Mesenchymal stem cell (in vitro differentiated cells and primary cell): ENCODE results near the gene DHX32.

Experiments used
- DNase-seq: peaks from one replicate; pipeline ENCODE4 v3.0.0-alpha.2; 2013
- H2AFZ ChIP-seq: one replicate; pipeline ENCODE4 v1.6.1; 2013; ENCODE audit warnings: low read depth, mild to moderate bottlenecking, control low read depth, inconsistent platforms, low read length, moderate library complexity
- H2AK5ac ChIP-seq: 2 replicates; pipeline ENCODE4 v1.6.1; 2013; ENCODE audit warnings: low read length, moderate library complexity, mild to moderate bottlenecking, inconsistent platforms; ENCODE audit not compliant: severe bottlenecking
- H2BK120ac ChIP-seq: one replicate; pipeline ENCODE4 v1.6.1; 2013; ENCODE audit warnings: low read depth, mild to moderate bottlenecking, inconsistent platforms, low read length, moderate library complexity
- H2BK12ac ChIP-seq, 2 experiments: one replicate each; pipeline ENCODE4 v1.6.1; 2013; ENCODE audit warnings: inconsistent platforms in 2 of 2, low read length in 2 of 2, mild to moderate bottlenecking in 2 of 2, moderate library complexity in 2 of 2, control low read depth in 1 of 2
- H2BK15ac ChIP-seq: one replicate; pipeline ENCODE4 v1.6.1; 2013; ENCODE audit warnings: mild to moderate bottlenecking, low read depth, inconsistent platforms; ENCODE audit not compliant: poor library complexity, severe bottlenecking
- H2BK5ac ChIP-seq: 2 replicates; pipeline ENCODE4 v1.6.1; 2013; ENCODE audit warnings: low read depth, mild to moderate bottlenecking, low read length, control low read depth, inconsistent platforms; ENCODE audit not compliant: poor library complexity, severe bottlenecking
- H3K14ac ChIP-seq, 2 experiments: one replicate each; pipeline ENCODE4 v1.6.1; 2013; ENCODE audit warnings: inconsistent platforms in 2 of 2, low read length in 2 of 2, control low read depth in 1 of 2, mild to moderate bottlenecking in 1 of 2, moderate library complexity in 1 of 2
- H3K18ac ChIP-seq, 2 experiments: one replicate each; pipeline ENCODE4 v1.6.1; 2013; ENCODE audit warnings: inconsistent platforms in 2 of 2, low read length in 2 of 2, control low read depth in 1 of 2, low read depth in 1 of 2, mild to moderate bottlenecking in 1 of 2
- H3K23ac ChIP-seq, 2 experiments: one replicate each; pipeline ENCODE4 v1.6.1; 2013; ENCODE audit warnings: inconsistent platforms in 2 of 2, low read length in 2 of 2, mild to moderate bottlenecking in 2 of 2, moderate library complexity in 2 of 2, control low read depth in 1 of 2
- H3K27ac ChIP-seq: 2 replicates; pipeline ENCODE4 v1.5.1; 2013; ENCODE audit warnings: mild to moderate bottlenecking, moderate library complexity, low read length, control low read depth, inconsistent platforms; ENCODE audit not compliant: poor library complexity, severe bottlenecking
- H3K27me3 ChIP-seq, 2 experiments: 2 replicates each; pipeline versions ENCODE4 v1.6.1 to v1.7.0; 2013; ENCODE audit warnings: low read length in 2 of 2, mild to moderate bottlenecking in 2 of 2, moderate library complexity in 2 of 2, control low read depth in 1 of 2, inconsistent platforms in 1 of 2; ENCODE audit not compliant: control insufficient read depth in 1 of 2, insufficient read depth in 1 of 2
- H3K36me3 ChIP-seq, 2 experiments: 2 replicates each; pipeline versions ENCODE4 v1.6.1 to v1.7.0; 2013; ENCODE audit warnings: low read length in 2 of 2, control low read depth in 1 of 2, inconsistent platforms in 1 of 2, low read depth in 1 of 2, mild to moderate bottlenecking in 1 of 2; ENCODE audit not compliant: insufficient read depth in 2 of 2, control insufficient read depth in 1 of 2
- H3K4ac ChIP-seq, 2 experiments: one replicate each; pipeline ENCODE4 v1.6.1; 2013; ENCODE audit warnings: inconsistent platforms in 2 of 2, low read length in 2 of 2, mild to moderate bottlenecking in 2 of 2, moderate library complexity in 2 of 2, control low read depth in 1 of 2, low read depth in 1 of 2
- H3K4me1 ChIP-seq: 2 replicates; pipeline ENCODE4 v1.6.1; 2013; ENCODE audit warnings: low read depth, low read length, control low read depth; ENCODE audit not compliant: control insufficient read depth, insufficient read depth
- H3K4me2 ChIP-seq: 2 replicates; pipeline ENCODE4 v1.6.1; 2013; ENCODE audit warnings: low read length, mild to moderate bottlenecking, inconsistent platforms; ENCODE audit not compliant: poor library complexity, severe bottlenecking
- H3K4me3 ChIP-seq, 2 experiments: 2 replicates each; pipeline versions ENCODE4 v1.5.1 to v1.7.0; 2013; ENCODE audit warnings: low read length in 2 of 2, mild to moderate bottlenecking in 2 of 2, control low read depth in 1 of 2, low read depth in 1 of 2; ENCODE audit not compliant: insufficient read depth in 1 of 2
- H3K79me1 ChIP-seq: replicated peaks from 2 replicates; pipeline ENCODE4 v1.6.1; 2013; ENCODE audit warnings: mild to moderate bottlenecking, control low read depth, low read length, inconsistent platforms; ENCODE audit not compliant: poor library complexity, severe bottlenecking
- H3K9ac ChIP-seq: 2 replicates; pipeline ENCODE4 v1.7.0; 2013; ENCODE audit warnings: mild to moderate bottlenecking, low read length, moderate library complexity
- H3K9me3 ChIP-seq: 2 replicates; pipeline ENCODE4 v1.7.0; 2013; ENCODE audit warnings: mild to moderate bottlenecking, low read length; ENCODE audit not compliant: control insufficient read depth
- H4K8ac ChIP-seq: one replicate; pipeline ENCODE4 v1.6.1; 2013; ENCODE audit warnings: inconsistent platforms, mild to moderate bottlenecking, low read length, moderate library complexity
- H4K91ac ChIP-seq: one replicate; pipeline ENCODE4 v1.6.1; 2013; ENCODE audit warnings: mild to moderate bottlenecking, low read length, inconsistent platforms
- WGBS: methylation state at CpG from one replicate; pipeline ENCODE4 v1.1.7; 2013; ENCODE audit warnings: mixed read lengths; 5-methylcytosine and 5-hydroxymethylcytosine counted together

Gene DHX32

GRCh38 chr10:125846894-125847293 lies 34.2 kb downstream of the DHX32 start:
- Histone ChIP-seq H3K4me2 (no peak overlapping the region), H3K14ac (no peak overlapping the region), H4K91ac (no peak overlapping the region), H3K9ac (no peak overlapping the region), H3K79me1 (peaks cover 13% of the 10 kb centered on the region), H3K9me3 (no peaks in the 10 kb centered on the region), H2BK12ac (no peak overlapping the region), H3K27ac (no peak overlapping the region), H3K36me3 (peaks cover 32 to 68% of the 10 kb centered on the region in 2 experiments), H3K4me3 (no peak overlapping the region), H3K4ac (no peak overlapping the region), H3K27me3 (no peaks in the 10 kb centered on the region), H2BK120ac (no peak overlapping the region), H3K18ac (no peak overlapping the region), H4K8ac (no peak overlapping the region), H2BK15ac (no peak overlapping the region), H2AK5ac (no peak overlapping the region), H3K4me1 (peaks cover 3% of the 10 kb centered on the region), H2AFZ (no peak overlapping the region), H3K23ac (no peak overlapping the region), H2BK5ac (no peak overlapping the region)
- no peak for DNase-seq
- no CpG with 5 or more reads among the region's 3 CpGs for WGBS

GRCh38 chr10:125845617-125846016 lies 35.5 kb downstream of the DHX32 start:
- Histone ChIP-seq H2BK120ac (no peak overlapping the region), H3K36me3 (peaks cover 28 to 73% of the 10 kb centered on the region in 2 experiments), H3K18ac (no peak overlapping the region), H3K79me1 (peaks cover 13% of the 10 kb centered on the region), H4K8ac (no peak overlapping the region), H3K4ac (no peak overlapping the region), H3K4me1 (peaks cover 3% of the 10 kb centered on the region), H3K14ac (no peak overlapping the region), H3K27ac (no peak overlapping the region), H2BK15ac (no peak overlapping the region), H3K9ac (no peak overlapping the region), H4K91ac (no peak overlapping the region), H2AK5ac (no peak overlapping the region), H3K4me2 (no peak overlapping the region), H3K9me3 (no peaks in the 10 kb centered on the region), H3K23ac (no peak overlapping the region), H3K27me3 (no peaks in the 10 kb centered on the region), H3K4me3 (no peak overlapping the region), H2BK12ac (no peak overlapping the region), H2AFZ (no peak overlapping the region), H2BK5ac (no peak overlapping the region)
- no peak for DNase-seq
- 93% methylated on average over 11 of the region's 11 CpGs for WGBS

GRCh38 chr10:125844751-125845221 lies 36.3 kb downstream of the DHX32 start:
- peaks cover 14% of the 10 kb centered on the region for H3K79me1 ChIP-seq
- no peak overlapping the region for H2BK15ac ChIP-seq
- no peak overlapping the region for H3K4me3 ChIP-seq
- peaks cover 7% of the 10 kb centered on the region for H3K4me1 ChIP-seq
- H3K4ac ChIP-seq = no peak overlapping the region
- no peak overlapping the region for H2AFZ ChIP-seq
- H2AK5ac ChIP-seq = no peak overlapping the region
- no peak overlapping the region for H3K14ac ChIP-seq
- H3K27ac ChIP-seq = no peak overlapping the region
- H3K4me2 ChIP-seq = no peak overlapping the region
- H3K9ac ChIP-seq = no peak overlapping the region
- no peak for DNase-seq
- H3K23ac ChIP-seq = no peak overlapping the region
- WGBS = 97% methylated on average over 7 of the region's 7 CpGs
- no peak overlapping the region for H2BK12ac ChIP-seq
- H2BK5ac ChIP-seq = no peak overlapping the region
- no peak overlapping the region for H3K18ac ChIP-seq
- peaks cover 32 to 77% of the 10 kb centered on the region in 2 experiments for H3K36me3 ChIP-seq
- H2BK120ac ChIP-seq = no peak overlapping the region
- no peak overlapping the region for H4K8ac ChIP-seq
- no peak overlapping the region for H4K91ac ChIP-seq
- H3K9me3 ChIP-seq = no peaks in the 10 kb centered on the region
- H3K27me3 ChIP-seq = no peaks in the 10 kb centered on the region

GRCh38 chr10:125843603-125844329 lies 37.3 kb downstream of the DHX32 start:
- Histone ChIP-seq H3K4ac (no peak overlapping the region), H3K18ac (no peak overlapping the region), H3K36me3 (peaks cover 35 to 77% of the 10 kb centered on the region in 2 experiments), H2AFZ (no peak overlapping the region), H2BK120ac (no peak overlapping the region), H3K27me3 (no peaks in the 10 kb centered on the region), H3K4me3 (no peak overlapping the region), H3K9me3 (no peaks in the 10 kb centered on the region), H2BK15ac (no peak overlapping the region), H3K9ac (no peak overlapping the region), H2AK5ac (no peak overlapping the region), H3K27ac (no peak overlapping the region), H3K4me2 (no peak overlapping the region), H3K4me1 (peaks cover 7% of the 10 kb centered on the region), H4K8ac (no peak overlapping the region), H2BK5ac (no peak overlapping the region), H3K14ac (no peak overlapping the region), H4K91ac (no peak overlapping the region), H2BK12ac (no peak overlapping the region), H3K79me1 (peaks cover 14% of the 10 kb centered on the region), H3K23ac (no peak overlapping the region)
- no peak for DNase-seq
- 96% methylated on average over 9 of the region's 9 CpGs for WGBS
